Spleen (tissue), 11 donors: ENCODE results near the gene LHB. TPM values are rescaled to one million over a fixed set of nuclear protein-coding genes. Genes with fewer than 3 reads are reported as not detected.

Experiments used
- DNase-seq: peaks from one replicate; pipeline ENCODE4 v3.0.0-alpha.2; 2020
- H3K27ac ChIP-seq, 8 donors: fragments of 200-600 bp; sonication (generic) in 7 of 8; 1 replicate in 4 of 8; 2 replicates in 4 of 8; pipeline versions ENCODE4 v1.5.0 to v1.8.0; 2016 to 2021; ENCODE audit warnings: inconsistent platforms in 4 of 8, mild to moderate bottlenecking in 4 of 8, moderate library complexity in 1 of 8
- H3K27me3 ChIP-seq, 7 donors: fragments of 200-600 bp; sonication (generic) in 6 of 7; replicated peaks in 1 of 7; 1 replicate in 4 of 7; 2 replicates in 3 of 7; pipeline versions ENCODE4 v1.5.0 to v1.8.0; 2016 to 2021; ENCODE audit warnings: inconsistent platforms in 3 of 7, mild to moderate bottlenecking in 1 of 7
- H3K36me3 ChIP-seq, 6 donors: fragments of 200-600 bp; sonication (generic) in 5 of 6; 1 replicate in 4 of 6; 2 replicates in 2 of 6; pipeline versions ENCODE4 v1.5.0 to v1.8.0; 2016 to 2021; ENCODE audit warnings: inconsistent platforms in 2 of 6
- H3K4me1 ChIP-seq, 6 donors: fragments of 200-600 bp; sonication (generic) in 5 of 6; 1 replicate in 3 of 6; 2 replicates in 3 of 6; pipeline versions ENCODE4 v1.5.0 to v1.8.0; 2016 to 2021; ENCODE audit warnings: inconsistent platforms in 3 of 6
- H3K4me3 ChIP-seq, 8 donors: fragments of 200-600 bp; sonication (generic) in 7 of 8; 1 replicate in 4 of 8; 2 replicates in 4 of 8; pipeline versions ENCODE4 v1.5.0 to v1.8.0; 2016 to 2021; ENCODE audit warnings: inconsistent platforms in 4 of 8, mild to moderate bottlenecking in 4 of 8, moderate library complexity in 2 of 8
- H3K9me3 ChIP-seq, 8 donors: fragments of 200-600 bp; sonication (generic) in 7 of 8; 1 replicate in 4 of 8; 2 replicates in 4 of 8; pipeline versions ENCODE4 v1.5.0 to v1.8.0; 2016 to 2021; ENCODE audit warnings: inconsistent platforms in 4 of 8
- POLR2A ChIP-seq, 3 donors: fragments of 450-650 bp; IDR thresholded peaks; one replicate each; pipeline ENCODE4 v1.5.1; 2017; ENCODE audit warnings: antibody characterized with exemption in 3 of 3, mild to moderate bottlenecking in 1 of 3
- POLR2AphosphoS5 ChIP-seq, 3 donors: sonication (generic); formaldehyde crosslinking; IDR thresholded peaks; one replicate each; pipeline ENCODE4 v1.5.1; 2017; ENCODE audit warnings: antibody characterized with exemption in 3 of 3
- WGBS, 5 donors: extraction: QIAGEN DNeasy Blood & Tissue Kit in 3 of 5; methylation state at CpG; one replicate each; pipeline versions ENCODE4 v1.1.5 to v1.1.7; 2013 to 2018; 5-methylcytosine and 5-hydroxymethylcytosine counted together
- intact Hi-C: fragments of 100-400 bp; cut with DNase I; formaldehyde crosslinking; loops from one replicate; pipeline ENCODE4 v1.15.0; 2023; ENCODE audit warnings: low total_unique reads
- polyA plus RNA-seq, 3 donors: library from polyadenylated mRNA; stranded (reverse); fragments of 200-250 nt; gene quantifications; one replicate each; pipeline ENCODE4 v1.2.1, GENCODE V29; 2013
- total RNA-seq, 7 donors: library from RNA; depleted of rRNA in 3 of 7; stranded (reverse); fragments of >200 nt in 3 of 7; fragmentation: NEBNext Ultra II Directional in 4 of 7; extraction: Animal tissue kit (Norgen Biotek cat#: 25700) in 4 of 7; gene quantifications; one replicate each; pipeline versions ENCODE4 v1.1.0 to v1.2.1, GENCODE V29; 2016 to 2021
- TF ChIP-seq, protein P1 (sequence below), 11 experiments: fragments of 200-600 bp in 7 of 11; fragments of 450-650 bp in 4 of 11; sonication (generic) in 4 of 11; IDR thresholded peaks in 8 of 11; conservative IDR thresholded peaks in 3 of 11; 1 replicate in 7 of 11; 2 replicates in 4 of 11; pipeline versions ENCODE4 v1.4.0 to v1.8.0; 2016 to 2021; ENCODE audit warnings: antibody characterized with exemption in 11 of 11, inconsistent platforms in 4 of 11, mild to moderate bottlenecking in 1 of 11
- donor health status: healthy with polysubstance abuse.
- donor health status: DM: no; HTN: no; CAD: no; lungs with moderate emphysema.
- donor health status: DM: no; HTN: no; CAD: no.
- donor health status: Bipolar disorder and iron deficiency.
- donor health status: healthy.
- donor health status: DM: no; HTN: no; CAD: no.
- donor health status: DM: yes; HTN: yes; CAD: no.

The LHB gene
- total and polyA plus RNA-seq, 10 donors = 0.50 to 1.5 (median 1.1) TPM; not detected in 6

DNA sequence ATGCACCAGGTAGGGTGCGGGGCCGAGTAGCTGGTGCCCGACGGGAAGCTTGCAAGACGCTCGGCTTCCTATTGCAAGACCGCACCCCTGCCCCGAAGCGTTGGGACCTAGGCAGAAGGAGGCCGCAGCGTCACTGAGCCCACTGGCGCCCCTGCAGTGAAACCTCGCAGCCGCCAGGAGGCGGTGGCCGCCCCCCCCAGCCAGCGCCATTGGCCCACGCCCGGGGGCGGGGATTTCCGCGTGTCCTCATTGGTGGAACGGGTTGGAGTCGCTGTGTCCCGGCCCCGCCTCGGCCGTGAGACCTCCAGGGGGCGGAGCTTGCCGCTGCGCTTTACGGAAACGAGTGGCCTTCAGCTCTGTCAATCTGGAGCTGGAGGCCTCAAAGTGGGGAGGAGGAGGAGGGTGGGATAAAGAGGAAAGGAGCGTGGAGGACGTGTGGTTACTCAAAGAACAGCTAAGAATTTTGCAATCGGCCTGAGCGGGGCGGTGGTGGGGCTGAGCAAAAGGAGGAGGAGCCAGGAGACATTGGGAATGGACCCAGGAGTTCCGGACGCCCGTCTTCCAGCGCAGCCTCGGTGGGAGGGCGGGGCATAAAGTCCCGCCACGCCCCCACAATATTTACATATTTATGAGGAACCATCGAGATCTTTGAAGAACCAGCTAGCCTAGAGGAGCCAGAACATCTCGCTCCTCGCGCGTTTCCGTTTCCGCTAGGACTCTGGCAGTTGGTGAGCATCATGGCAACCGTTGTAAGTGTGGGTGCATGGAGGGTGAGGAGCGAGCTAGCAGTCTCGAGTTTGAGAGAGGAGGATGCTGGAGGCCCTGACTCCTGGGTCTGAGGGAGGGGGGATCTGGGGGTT lies 23.5 kb downstream of the LHB start, which contains the start of the genes GYS1 and RUVBL2:
TSS of gene GYS1 (minus strand) at position 135 of the 860 bp plus-strand sequence. CDS start 197 bp downstream, outside the sequence.
TSS of gene RUVBL2 (plus strand) at position 713 of the 860 bp plus-strand sequence. CDS start at position 738, 25 bp downstream.
- H3K4me1 ChIP-seq = peaks cover 14 to 61% (median 37%) of the 10 kb centered on the region in 6 donors
- peak; percentile 100 for DNase-seq
- H3K36me3 ChIP-seq = peaks cover 0 to 29% (median 4%) of the 10 kb centered on the region in 6 donors
- intact Hi-C loops = no loop called here
- WGBS, 5 donors = 0% methylated on average over 42 to 56 of the region's 56 CpGs
- peak within 1 kb of the TSS; percentile 60 to 90 (median 80) for H3K4me3 ChIP-seq
- H3K9me3 ChIP-seq = no peaks in the 10 kb centered on the region
- peak; percentile 91 to 96 (median 95) for TF ChIP-seq POLR2AphosphoS5 (IDR thresholded peaks at IDR 0.05)
- TF ChIP-seq POLR2A (IDR thresholded peaks at IDR 0.05) = peak in 2 of 3 donors; percentile 36 to 80
- TF ChIP-seq, protein P1, sequence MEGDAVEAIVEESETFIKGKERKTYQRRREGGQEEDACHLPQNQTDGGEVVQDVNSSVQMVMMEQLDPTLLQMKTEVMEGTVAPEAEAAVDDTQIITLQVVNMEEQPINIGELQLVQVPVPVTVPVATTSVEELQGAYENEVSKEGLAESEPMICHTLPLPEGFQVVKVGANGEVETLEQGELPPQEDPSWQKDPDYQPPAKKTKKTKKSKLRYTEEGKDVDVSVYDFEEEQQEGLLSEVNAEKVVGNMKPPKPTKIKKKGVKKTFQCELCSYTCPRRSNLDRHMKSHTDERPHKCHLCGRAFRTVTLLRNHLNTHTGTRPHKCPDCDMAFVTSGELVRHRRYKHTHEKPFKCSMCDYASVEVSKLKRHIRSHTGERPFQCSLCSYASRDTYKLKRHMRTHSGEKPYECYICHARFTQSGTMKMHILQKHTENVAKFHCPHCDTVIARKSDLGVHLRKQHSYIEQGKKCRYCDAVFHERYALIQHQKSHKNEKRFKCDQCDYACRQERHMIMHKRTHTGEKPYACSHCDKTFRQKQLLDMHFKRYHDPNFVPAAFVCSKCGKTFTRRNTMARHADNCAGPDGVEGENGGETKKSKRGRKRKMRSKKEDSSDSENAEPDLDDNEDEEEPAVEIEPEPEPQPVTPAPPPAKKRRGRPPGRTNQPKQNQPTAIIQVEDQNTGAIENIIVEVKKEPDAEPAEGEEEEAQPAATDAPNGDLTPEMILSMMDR (IDR thresholded peaks at IDR 0.05 in 8 of 11, conservative IDR thresholded peaks at IDR 0.05 in 3 of 11) = peak; percentile 99 to 100 (median 100)
- no peaks in the 10 kb centered on the region for H3K27me3 ChIP-seq
- H3K27ac ChIP-seq = peak within 1 kb of the TSS; percentile 80 to 98 (median 94)

DNA sequence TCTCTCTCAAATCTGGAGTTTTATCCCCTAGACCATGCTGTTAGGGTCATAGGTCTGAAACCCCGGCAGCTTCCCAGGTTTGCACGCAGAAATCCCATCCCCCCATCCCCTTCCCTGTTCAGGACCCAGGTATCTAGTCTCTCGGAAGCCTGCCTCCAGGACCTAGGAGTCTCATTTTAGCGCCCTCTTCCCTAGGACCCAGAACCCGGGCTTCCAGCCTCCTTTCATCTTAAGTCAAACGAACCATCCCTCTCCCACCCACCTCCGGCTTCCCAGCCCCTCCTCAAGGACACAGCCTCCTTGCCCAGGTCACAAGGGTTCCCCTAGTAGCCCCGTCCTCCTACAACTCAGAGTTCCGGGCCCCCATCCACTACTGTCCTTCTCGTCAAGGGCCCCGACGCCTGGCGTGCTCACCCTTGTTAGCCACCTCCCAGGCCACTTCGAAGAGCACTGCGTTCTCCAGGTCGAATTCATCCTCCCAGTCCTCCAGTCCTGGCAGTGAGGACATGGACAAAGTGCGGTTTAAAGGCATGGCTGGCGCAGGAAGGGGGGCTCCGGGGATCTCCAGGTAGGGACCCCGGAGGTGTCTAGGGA lies 24.2 kb downstream of the LHB start:
- peak overlapping the region; percentile 80 to 98 (median 94) for H3K27ac ChIP-seq
- H3K9me3 ChIP-seq = no peaks in the 10 kb centered on the region
- 0 to 1% (median 1%) methylated on average over 20 of the region's 20 CpGs for WGBS, 5 donors
- peaks cover 0 to 36% (median 6%) of the 10 kb centered on the region in 6 donors for H3K36me3 ChIP-seq
- no peaks in the 10 kb centered on the region for H3K27me3 ChIP-seq
- TF ChIP-seq, protein P1 (IDR thresholded peaks at IDR 0.05 in 8 of 11, conservative IDR thresholded peaks at IDR 0.05 in 3 of 11) = no peak
- no peak for TF ChIP-seq POLR2A (IDR thresholded peaks at IDR 0.05)
- no peak for TF ChIP-seq POLR2AphosphoS5 (IDR thresholded peaks at IDR 0.05)
- intact Hi-C loops = no loop called here
- H3K4me3 ChIP-seq = peak overlapping the region; percentile 60 to 90 (median 80)
- no peak for DNase-seq
- peaks cover 14 to 58% (median 37%) of the 10 kb centered on the region in 6 donors for H3K4me1 ChIP-seq

DNA sequence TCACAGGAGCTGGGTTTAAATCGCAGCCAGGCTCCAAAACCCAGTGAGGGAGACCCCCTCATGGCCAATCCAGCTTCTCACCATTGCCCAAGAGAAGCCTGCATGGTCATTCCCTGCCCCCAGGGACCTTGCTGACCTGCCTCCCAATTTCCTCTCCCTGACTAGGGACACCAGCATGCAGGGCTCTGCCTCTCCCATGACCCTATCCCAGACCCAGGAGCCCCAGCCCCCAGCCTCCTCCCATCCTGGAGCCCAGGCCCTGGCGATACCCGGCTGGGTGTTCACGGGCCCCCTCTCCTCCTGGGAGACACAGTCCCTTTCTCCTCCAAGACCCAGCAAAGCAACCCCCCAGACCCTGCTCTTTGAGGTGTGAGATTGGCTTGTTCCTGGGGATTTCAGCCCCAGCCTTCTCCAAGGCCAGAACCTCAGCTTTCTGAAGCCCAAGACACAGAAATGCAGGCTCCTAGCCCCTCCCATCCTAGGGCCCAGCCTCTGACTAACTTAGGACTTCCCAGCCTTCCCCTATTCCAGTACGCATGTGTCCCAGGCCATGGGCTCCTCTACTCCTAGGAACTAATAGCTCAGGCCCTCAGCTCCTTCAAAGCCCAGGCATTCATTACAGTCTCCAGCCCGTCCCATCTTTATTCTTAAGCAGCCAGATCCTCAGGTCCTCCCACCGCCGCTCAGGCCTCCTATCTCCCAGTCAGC lies 24.9 kb downstream of the LHB start:
- TF ChIP-seq POLR2A (IDR thresholded peaks at IDR 0.05) = no peak
- DNase-seq = peak; percentile 81
- peak overlapping the region in 7 of 8 donors; percentile 91 to 98 (median 95) for H3K27ac ChIP-seq
- no peaks in the 10 kb centered on the region for H3K27me3 ChIP-seq
- H3K9me3 ChIP-seq = no peaks in the 10 kb centered on the region
- peak overlapping the region; percentile 60 to 90 (median 80) for H3K4me3 ChIP-seq
- intact Hi-C loops = no loop called here
- 37 to 55% (median 48%) methylated on average over 8 of the region's 8 CpGs for WGBS, 5 donors
- H3K36me3 ChIP-seq = peaks cover 0 to 42% (median 7%) of the 10 kb centered on the region in 6 donors
- peaks cover 14 to 58% (median 37%) of the 10 kb centered on the region in 6 donors for H3K4me1 ChIP-seq

DNA sequence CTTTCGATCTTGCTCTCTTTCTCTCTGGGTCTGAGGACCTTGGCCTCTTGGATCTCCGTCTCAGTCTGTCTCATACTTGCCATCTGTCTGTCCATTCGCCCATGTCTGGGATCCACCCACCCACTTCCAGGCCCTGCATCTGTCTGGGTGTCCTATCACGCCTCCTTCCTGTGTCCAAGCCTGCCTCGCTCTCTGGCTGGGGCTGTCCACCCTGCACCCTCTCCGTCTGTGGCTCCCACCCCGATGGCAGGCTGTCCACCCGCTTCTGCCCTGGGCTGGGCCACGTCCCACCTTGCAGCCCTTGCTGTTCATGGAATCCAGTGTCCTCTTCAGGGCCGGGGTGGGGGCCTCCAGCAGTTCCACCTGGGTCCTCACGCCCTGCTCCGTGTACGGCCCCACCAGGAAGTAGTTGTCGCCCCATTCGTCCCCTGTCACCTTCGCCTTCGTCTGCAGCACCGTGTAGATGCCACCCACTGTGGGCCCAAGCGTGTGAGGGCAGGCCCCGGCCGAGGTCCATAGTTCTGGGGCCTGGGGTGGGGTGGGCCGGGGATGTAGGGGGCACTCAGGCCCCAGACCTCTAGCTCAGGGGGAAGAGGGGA lies 25.8 kb downstream of the LHB start:
- 86 to 97% (median 93%) methylated on average over 20 to 22 of the region's 22 CpGs for WGBS, 5 donors

More for the DNA sequence above, 25.8 kb downstream of the LHB start:
- H3K9me3 ChIP-seq = no peaks in the 10 kb centered on the region
- H3K4me3 ChIP-seq = peak overlapping the region in 1 of 8 donors; percentile 90
- no peak for DNase-seq
- intact Hi-C loops = no loop called here
- peaks cover 0 to 52% (median 8%) of the 10 kb centered on the region in 6 donors for H3K36me3 ChIP-seq
- H3K27me3 ChIP-seq = no peaks in the 10 kb centered on the region
- H3K4me1 ChIP-seq = peaks cover 14 to 56% (median 37%) of the 10 kb centered on the region in 6 donors
- no peak for TF ChIP-seq POLR2AphosphoS5 (IDR thresholded peaks at IDR 0.05)
- TF ChIP-seq, protein P1 (IDR thresholded peaks at IDR 0.05 in 8 of 11, conservative IDR thresholded peaks at IDR 0.05 in 3 of 11) = no peak
- TF ChIP-seq POLR2A (IDR thresholded peaks at IDR 0.05) = no peak
- H3K27ac ChIP-seq = peak overlapping the region in 2 of 8 donors; percentile 91 to 97
